Lower leg skin (tissue), 4 donors: ENCODE results near the gene MORC2. TPM values are rescaled to one million over a fixed set of nuclear protein-coding genes. Genes with fewer than 3 reads are reported as not detected.

ENCODE experiments used
- DNase-seq, 2 donors: peaks; one replicate each; pipeline ENCODE4 v3.0.0-alpha.2; 2019; ENCODE audit warnings: low spot score in 2 of 2
- H3K4me3 ChIP-seq: fragments of 200-600 bp; sonication (generic); 2 replicates; pipeline ENCODE4 v1.5.1; 2017; ENCODE audit warnings: mild to moderate bottlenecking, low read depth; ENCODE audit not compliant: poor library complexity, severe bottlenecking
- CTCF ChIP-seq, 3 donors: fragments of 450-650 bp; IDR thresholded peaks; one replicate each; pipeline ENCODE4 v1.5.1; 2016; ENCODE audit warnings: antibody characterized with exemption in 3 of 3, mild to moderate bottlenecking in 3 of 3, moderate library complexity in 2 of 3
- POLR2A ChIP-seq, 2 donors: fragments of 450-650 bp; IDR thresholded peaks; one replicate each; pipeline ENCODE4 v1.6.1; 2016 to 2017; ENCODE audit warnings: antibody characterized with exemption in 2 of 2, mild to moderate bottlenecking in 1 of 2, moderate library complexity in 1 of 2
- WGBS, 2 donors: methylation state at CpG; one replicate each; pipeline ENCODE4 v1.1.5; 2018; 5-methylcytosine and 5-hydroxymethylcytosine counted together
- intact Hi-C: fragments of 100-400 bp; cut with DNase I; formaldehyde crosslinking; loops from one replicate; pipeline ENCODE4 v1.15.0; 2023; ENCODE audit warnings: low total_unique reads
- total RNA-seq, 4 donors: library from RNA; depleted of rRNA; stranded (reverse); fragments of >200 nt; gene quantifications; one replicate each; pipeline ENCODE4 v1.1.0, GENCODE V29; 2016

Gene MORC2
- total RNA-seq, 4 donors from 2014 or later: 16.2 to 34.7 (median 21.4) TPM

DNA sequence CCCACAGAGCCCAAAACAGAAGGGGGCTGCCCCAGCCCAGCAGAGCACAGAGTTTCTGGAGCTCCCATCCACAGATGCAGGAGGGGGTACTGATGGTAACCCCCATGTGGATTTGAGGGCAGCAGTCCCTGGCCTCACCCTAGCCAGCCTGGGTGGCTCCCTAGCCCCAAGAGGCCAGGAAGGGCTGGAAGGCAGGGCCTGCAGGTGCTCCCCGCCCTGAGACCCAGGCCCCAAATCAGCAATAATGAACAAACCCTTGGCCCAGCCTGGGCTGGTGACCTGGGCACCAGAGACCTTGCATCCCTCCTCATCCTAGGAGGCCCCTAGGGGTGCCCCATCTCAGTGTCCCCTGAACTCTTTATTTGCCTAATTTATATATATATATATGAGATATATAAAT lies 61.6 kb downstream of the MORC2 start:
- no peak for DNase-seq
- no peak overlapping the region for H3K4me3 ChIP-seq
- TF ChIP-seq POLR2A (IDR thresholded peaks at IDR 0.05) (no peak), CTCF (IDR thresholded peaks at IDR 0.05) (no peak)
- 100% methylated on average over 1 of the region's 1 CpG for WGBS, 2 donors
- intact Hi-C loops: no loop called here

DNA sequence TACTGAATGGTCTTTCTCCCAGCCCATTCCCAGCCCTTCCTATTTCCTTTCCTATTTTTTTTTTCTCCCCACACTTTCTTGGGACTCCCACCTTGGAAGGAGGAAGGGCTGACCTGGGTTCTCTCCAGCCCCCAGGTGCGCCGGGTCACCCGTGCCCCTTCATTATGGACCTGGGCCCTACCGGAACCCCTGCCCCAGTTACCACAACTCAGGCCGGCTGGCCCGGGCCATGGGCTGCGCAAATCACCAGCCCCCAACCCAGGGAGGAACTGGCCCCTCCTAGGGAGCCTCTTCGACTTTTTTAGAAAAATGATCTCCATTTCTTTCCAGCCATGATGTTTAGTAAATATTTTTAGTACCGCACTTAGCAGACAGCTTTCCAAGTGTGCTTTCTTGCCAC lies 62.2 kb downstream of the MORC2 start:
- WGBS, 2 donors: 96 to 97% methylated on average over 9 of the region's 9 CpGs
- intact Hi-C loops: no loop called here
- no peak for DNase-seq
- TF ChIP-seq POLR2A (IDR thresholded peaks at IDR 0.05): no peak
- no peak for TF ChIP-seq CTCF (IDR thresholded peaks at IDR 0.05)
- no peak overlapping the region for H3K4me3 ChIP-seq

- TF ChIP-seq CTCF (IDR thresholded peaks at IDR 0.05) (no peak), POLR2A (IDR thresholded peaks at IDR 0.05) (no peak)
- WGBS, 2 donors: 95 to 96% methylated on average over 48 to 49 of the region's 49 CpGs
- no peak for DNase-seq
- intact Hi-C loops: no loop called here
- H3K4me3 ChIP-seq: no peak overlapping the region
These were observed 62.8 kb downstream of the MORC2 start for GRCh38 chr22:30905696-30906341.

DNA sequence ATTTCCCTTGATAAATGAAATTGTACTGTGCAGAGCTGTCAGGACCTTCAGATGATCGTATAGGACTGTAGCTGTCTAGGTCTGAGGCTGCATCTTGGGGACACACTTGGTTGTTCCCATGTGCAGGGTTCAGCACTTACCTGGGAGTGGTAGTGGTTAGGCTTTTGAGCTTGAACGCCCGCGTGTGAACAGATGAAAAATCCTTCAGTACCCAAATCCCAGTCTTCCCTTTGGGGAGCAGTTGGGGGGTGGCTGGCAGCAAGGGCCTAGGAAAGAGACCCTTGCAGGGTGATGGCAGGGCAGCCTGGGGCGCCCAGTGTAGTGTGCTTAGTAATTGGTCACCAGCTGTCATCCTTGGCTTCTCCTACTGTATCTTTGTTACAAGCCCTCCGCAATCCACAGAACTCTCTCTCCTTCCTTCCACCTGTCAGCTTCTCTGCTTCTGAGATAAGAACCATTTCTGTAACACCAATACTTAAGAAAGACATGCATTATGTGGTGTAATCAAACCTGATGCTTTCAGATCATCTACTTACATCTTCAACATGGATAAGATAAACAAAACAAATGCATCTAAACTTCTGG lies 64.6 kb downstream of the MORC2 start:
- no peak for DNase-seq

GRCh38 chr22:30902496-30903357 lies 65.8 kb downstream of the MORC2 start:
- no peak overlapping the region for H3K4me3 ChIP-seq
- 81 to 82% methylated on average over 16 of the region's 16 CpGs for WGBS, 2 donors
- DNase-seq: no peak
- intact Hi-C loops: no loop called here
- no peak for TF ChIP-seq POLR2A (IDR thresholded peaks at IDR 0.05)
- TF ChIP-seq CTCF (IDR thresholded peaks at IDR 0.05): no peak

More for the DNA sequence above, 64.6 kb downstream of the MORC2 start:
- no peak overlapping the region for H3K4me3 ChIP-seq
- 95 to 97% methylated on average over 6 of the region's 6 CpGs for WGBS, 2 donors
- intact Hi-C loops: no loop called here
- no peak for TF ChIP-seq POLR2A (IDR thresholded peaks at IDR 0.05)
- TF ChIP-seq CTCF (IDR thresholded peaks at IDR 0.05): no peak
